Activated naive CD4-positive, alpha-beta T cell (primary cell): Measurements from ENCODE around the gene IMMP2L.

Experiments
- DNase-seq, 4 experiments: peaks; one replicate each; lab custom pipeline; 2025; lab: John Stamatoyannopoulos, UW

IMMP2L gene

GRCh38 chr7:111101856-111102646 is 460.2 kb downstream of the IMMP2L start:
- no peak for DNase-seq

GRCh38 chr7:111098926-111099250 is 463.4 kb downstream of the IMMP2L start:
- no peak for DNase-seq

DNA sequence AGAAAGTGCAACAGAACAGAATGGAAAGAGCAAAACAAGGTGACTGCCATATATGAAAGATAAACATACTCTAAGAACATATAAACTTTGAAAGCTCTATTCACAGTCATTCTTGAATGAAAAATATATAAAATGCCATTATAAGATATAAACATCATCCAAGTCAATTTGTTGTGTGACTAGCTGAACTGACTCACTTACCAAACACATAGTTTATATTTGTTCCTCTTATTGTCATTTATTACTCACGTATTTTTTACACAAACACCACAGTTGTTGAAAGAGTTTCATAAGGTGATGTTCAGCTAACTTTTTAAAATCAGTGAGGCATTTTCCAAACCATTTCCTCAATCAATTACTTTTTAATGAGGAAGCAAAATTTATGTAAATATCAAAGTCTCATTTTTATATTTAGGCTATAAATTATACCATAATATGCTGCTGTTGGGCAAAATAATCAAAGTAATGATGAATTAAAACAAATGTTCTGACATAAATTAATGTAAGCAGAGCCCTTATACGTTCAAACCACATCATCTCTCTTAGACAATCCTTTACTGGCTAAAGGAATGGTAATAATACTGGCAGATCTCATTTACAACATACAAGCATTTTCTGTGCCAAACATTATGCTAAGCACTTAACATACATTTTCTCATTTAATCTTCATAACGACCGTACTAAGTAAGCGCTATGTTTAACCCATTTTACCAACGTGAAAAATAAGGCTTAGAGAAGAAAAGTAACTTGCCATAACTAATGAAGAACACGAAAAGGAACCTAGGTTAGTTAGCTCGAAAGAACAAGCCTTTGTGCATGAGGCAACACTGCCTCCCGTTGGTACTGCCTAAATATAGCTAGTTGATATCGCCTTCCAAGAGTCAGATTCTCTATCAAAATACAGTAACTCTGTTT is 464.0 kb downstream of the IMMP2L start:
- peak in 2 of 4 experiments; percentile 20 to 52 for DNase-seq

DNA sequence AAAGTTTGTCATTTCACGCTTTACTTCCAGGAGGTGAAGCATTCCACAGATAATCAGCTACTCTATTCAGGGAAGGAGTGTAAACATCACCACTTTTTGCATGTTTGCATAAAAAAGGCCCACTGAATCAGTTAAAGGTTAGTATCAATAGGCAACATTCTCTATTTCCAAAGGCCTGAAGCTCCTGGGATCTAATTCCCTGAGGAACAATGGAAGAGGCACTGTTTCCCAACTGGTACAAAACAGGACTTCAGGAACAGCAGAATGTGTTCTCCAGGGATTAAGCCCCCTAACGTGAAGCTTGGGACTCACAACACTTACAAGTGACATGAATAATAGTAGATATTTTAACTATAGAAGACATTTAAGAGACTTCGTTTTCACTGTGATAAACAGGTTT is 465.3 kb downstream of the IMMP2L start:
- no peak for DNase-seq

DNA sequence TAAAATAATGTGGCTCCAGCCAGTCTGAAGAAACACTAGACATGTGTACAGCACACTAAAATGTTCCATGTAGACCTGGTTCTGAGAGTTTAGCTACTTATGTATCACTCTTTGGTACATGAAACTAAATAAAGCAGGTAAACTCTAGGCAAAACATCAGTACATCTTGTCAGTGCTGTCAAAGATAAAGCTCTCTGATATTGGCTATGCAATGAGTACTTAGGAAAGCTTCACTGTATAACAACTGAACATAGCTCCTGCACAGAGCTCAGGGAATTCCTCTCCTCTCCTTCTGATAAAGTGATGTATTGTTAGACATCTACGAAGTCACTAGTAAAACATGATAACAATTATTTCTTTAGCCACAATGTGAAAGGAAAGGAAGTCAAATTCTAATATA is 467.9 kb downstream of the IMMP2L start:
- no peak for DNase-seq

DNA sequence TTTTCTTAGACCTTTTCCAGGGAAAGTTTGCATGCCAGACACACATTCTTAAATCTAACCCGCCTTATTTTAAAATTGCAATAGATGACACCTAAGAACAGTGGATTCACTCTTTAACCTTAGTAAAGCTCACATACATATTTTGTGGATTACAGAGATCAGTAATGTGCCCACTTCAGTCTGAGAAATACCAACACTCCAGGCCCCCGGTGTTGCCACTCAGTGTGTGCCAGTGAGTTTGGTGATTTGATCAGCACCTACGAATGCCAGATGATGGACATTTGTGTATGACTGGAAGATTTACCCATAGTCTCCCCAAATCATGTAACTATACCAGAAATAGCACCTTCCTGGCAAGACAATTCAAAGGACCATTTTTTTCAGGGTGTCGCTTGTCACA is 468.8 kb downstream of the IMMP2L start:
- DNase-seq = no peak

GRCh38 chr7:111092406-111093236 is 469.7 kb downstream of the IMMP2L start:
- DNase-seq = no peak

- no peak for DNase-seq
These were observed 470.5 kb downstream of the IMMP2L start for GRCh38 chr7:111091593-111092358.

DNA sequence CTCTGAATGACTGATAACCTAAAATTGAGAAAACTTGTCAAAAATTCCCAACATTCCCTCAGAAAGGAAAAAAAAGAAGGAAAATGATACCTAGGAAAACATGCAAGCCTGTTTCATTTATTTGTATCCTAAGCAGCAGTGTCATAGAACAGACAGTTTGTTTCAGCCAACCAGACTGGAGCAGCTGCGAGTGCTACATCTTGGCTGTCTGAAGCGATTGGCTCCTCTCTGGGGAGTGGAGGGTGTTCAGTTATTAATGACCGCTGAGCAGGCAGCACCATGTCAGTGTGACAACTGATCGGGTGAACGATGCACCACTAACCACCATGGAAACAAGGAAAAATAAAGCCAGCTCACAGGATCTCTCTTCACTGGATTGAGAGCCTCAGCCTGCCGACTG is 471.4 kb downstream of the IMMP2L start, which contains the start of gene LRRN3:
TSS of gene LRRN3 (plus strand) at position 282 of the 400 bp plus-strand sequence. CDS start 31,646 bp downstream, outside the sequence.
- no peak for DNase-seq

DNA sequence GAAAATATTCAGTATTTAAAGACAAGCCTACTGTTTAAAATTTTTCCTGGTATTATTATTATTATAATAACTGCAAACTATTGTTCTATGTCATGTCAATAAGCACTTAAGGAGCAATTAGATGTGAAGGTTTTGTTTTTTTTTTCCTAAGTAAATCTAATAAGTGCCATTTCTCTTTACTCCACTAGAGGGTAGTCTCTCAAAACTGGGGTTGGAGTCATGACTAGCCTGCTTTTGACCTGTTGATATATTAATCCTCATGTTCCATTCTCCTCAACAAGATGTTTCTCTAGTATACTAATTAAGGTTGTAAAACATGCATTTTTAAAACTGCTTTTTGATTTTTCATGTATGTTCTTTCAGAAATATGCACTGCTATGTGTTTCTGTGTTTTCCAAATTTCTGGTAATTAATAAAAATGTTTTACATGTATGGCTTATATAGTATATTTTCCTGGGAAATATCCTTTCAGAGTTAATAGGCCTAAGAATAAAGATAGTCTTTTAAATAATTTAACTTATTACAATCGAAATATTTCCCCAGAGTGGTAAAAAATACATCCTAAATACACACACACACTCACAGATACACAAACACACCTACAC is 472.4 kb downstream of the IMMP2L start:
- DNase-seq = no peak

- DNase-seq = no peak
These were observed 474.0 kb downstream of the IMMP2L start for GRCh38 chr7:111088328-111088727.

- DNase-seq = no peak
These were observed 475.8 kb downstream of the IMMP2L start for GRCh38 chr7:111086532-111086931.

- no peak for DNase-seq
These were observed 476.9 kb downstream of the IMMP2L start for GRCh38 chr7:111085356-111085755.

GRCh38 chr7:111083413-111083812 is 478.9 kb downstream of the IMMP2L start:
- peak in 1 of 4 experiments; percentile 4 for DNase-seq

GRCh38 chr7:111082351-111082750 is 479.9 kb downstream of the IMMP2L start:
- DNase-seq = no peak

- no peak for DNase-seq
These were observed 480.6 kb downstream of the IMMP2L start for GRCh38 chr7:111081546-111082267.

DNA sequence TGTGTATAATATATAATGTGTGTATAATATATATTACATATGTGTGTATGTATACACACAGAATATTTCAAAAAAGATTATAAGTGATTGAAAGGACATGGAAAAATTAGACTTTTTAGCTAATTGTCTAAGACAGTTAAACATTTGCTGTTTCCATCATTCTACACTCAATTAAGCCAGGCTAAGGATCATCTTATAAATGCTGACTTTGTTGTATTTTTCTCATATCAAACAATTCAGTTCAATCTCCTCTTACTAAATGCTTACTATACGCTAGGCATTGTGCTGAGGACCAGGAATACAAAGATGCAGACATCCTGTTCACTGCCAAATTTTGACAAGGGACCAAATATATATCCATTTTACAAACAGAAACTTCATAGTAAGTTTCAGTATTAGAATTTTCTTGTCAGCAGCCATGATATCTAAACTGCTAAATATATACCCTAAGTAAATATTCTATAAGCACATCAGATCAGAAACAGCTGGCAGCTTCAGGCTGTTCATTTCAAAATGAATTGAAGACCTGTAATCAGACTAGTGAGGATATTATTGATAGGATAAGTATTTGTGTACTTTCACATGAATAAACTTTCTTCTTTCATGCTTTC is 481.7 kb downstream of the IMMP2L start:
- no peak for DNase-seq

- no peak for DNase-seq
These were observed 485.3 kb downstream of the IMMP2L start for GRCh38 chr7:111077001-111077400.

GRCh38 chr7:111076205-111076604 is 486.1 kb downstream of the IMMP2L start:
- no peak for DNase-seq

- no peak for DNase-seq
These were observed 486.8 kb downstream of the IMMP2L start for GRCh38 chr7:111075498-111075897.
